HCT116 (cell line): ENCODE results near the gene NET1.

Experiments used
- CEBPB ChIP-seq: IDR thresholded peaks from 2 replicates; pipeline ENCODE4 v1.6.1; 2012; ENCODE audit warnings: low read depth
- CTCF ChIP-seq, 3 experiments: fragments of 200-600 bp in 1 of 3; sonication (generic) in 1 of 3; IDR thresholded peaks in 2 of 3; conservative IDR thresholded peaks in 1 of 3; 2 replicates each; pipeline ENCODE4 v1.5.1; 2012 to 2017; ENCODE audit warnings: low read depth in 2 of 3, low read length in 2 of 3, antibody characterized with exemption in 1 of 3, borderline replicate concordance in 1 of 3, control low read depth in 1 of 3, mild to moderate bottlenecking in 1 of 3, mixed read lengths in 1 of 3, mixed run types in 1 of 3, moderate library complexity in 1 of 3; ENCODE audit not compliant: insufficient read depth in 1 of 3
- MAX ChIP-seq: IDR thresholded peaks from 2 replicates; pipeline ENCODE4 v1.6.1; 2012
- POLR2A ChIP-seq: IDR thresholded peaks from 2 replicates; pipeline ENCODE4 v1.7.0; 2011; ENCODE audit warnings: borderline replicate concordance; ENCODE audit not compliant: insufficient read depth, insufficient read length; ENCODE audit errors: extremely low read depth
- RAD21 ChIP-seq: IDR thresholded peaks from 2 replicates; pipeline ENCODE4 v1.6.1; 2012; ENCODE audit warnings: low read depth, mild to moderate bottlenecking
- REST ChIP-seq: IDR thresholded peaks from 2 replicates; pipeline ENCODE4 v1.6.1; 2012; ENCODE audit warnings: low read depth
- SIN3A ChIP-seq: IDR thresholded peaks from 2 replicates; pipeline ENCODE4 v1.6.1; 2012; ENCODE audit warnings: low read depth

GRCh38 chr10:5364890-5365338 is 47.4 kb upstream of the NET1 start, which contains the start of gene UCN3:
- no peak for TF ChIP-seq RAD21
- no peak for TF ChIP-seq SIN3A
- TF ChIP-seq REST, result no peak
- TF ChIP-seq CTCF (IDR thresholded peaks at IDR 0.05 in 2 of 3, conservative IDR thresholded peaks at IDR 0.05 in 1 of 3; ENCODE audit: borderline replicate concordance in 1 of 3, insufficient read depth in 1 of 3, low read depth in 2 of 3, low read length in 2 of 3), result 0 out of 6 replicates have a peak, but pooled peaks of 1 of the 3 experiments have one; percentile 3
- TF ChIP-seq CEBPB, result no peak
- no peak for TF ChIP-seq POLR2A
- TF ChIP-seq MAX, result no peak
